Stimulated activated CD4-positive, alpha-beta T cell treated with anti-CD3 and anti-CD28 coated beads, Interleukin-15, amount 100 ng/mL, for 24 hours (primary cell): ENCODE data around the gene C1S.
"Not testable (repeated sequence)": the region's sequence is repeated elsewhere in the genome, so short reads cannot be mapped to it uniquely, and the experiment has no call there.

Experiments
- DNase-seq: peaks from one replicate; pipeline ENCODE4 v3.0.0-alpha.2; 2020

Gene C1S

DNA sequence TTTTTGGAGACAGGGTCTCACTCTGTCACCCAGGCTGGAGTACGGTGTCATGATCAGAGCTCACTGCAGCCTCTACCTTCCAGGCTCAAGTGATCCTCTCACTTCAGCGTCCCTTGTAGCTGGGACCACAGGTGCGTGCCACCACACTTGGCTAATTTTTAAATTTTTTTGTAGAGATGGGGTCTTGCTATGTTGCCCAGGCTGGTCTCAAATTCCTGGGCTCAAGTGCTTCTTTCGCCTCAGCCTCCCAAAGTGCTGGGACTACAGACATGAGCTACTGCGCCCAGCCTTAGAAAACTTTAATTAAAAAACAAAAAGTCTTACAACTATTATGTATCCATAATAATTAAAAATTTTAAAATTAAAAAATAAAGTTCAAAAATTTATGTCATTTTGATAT lies 46.7 kb downstream of the C1S start:
- not testable (repeated sequence) for DNase-seq

DNA sequence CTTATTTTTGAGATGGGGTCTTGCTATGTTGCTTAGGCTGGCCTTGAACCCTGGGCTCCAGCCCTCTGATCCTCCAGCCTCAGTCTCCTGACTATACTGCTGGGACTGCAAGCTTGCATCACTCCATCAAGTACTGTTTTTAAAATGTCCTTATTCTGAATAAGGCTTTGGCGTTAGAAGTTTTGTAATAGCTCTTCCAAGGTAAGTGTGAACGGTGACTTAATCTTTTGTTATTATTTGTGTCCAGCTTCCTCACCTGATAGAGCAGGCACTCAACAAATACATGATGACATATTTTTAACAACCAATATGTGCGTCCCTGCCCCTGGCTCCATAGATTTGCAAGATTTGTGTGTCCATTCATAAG lies 47.1 kb downstream of the C1S start:
- DNase-seq = no peak

GRCh38 chr12:7108003-7108795 lies 47.7 kb downstream of the C1S start:
- peak; percentile 87 for DNase-seq

GRCh38 chr12:7108796-7109571 lies 48.5 kb downstream of the C1S start, which contains the start of gene C1RL:
Gene C1RL, minus strand, starts transcription at chr12:7109214. Its CDS starts 34 bp downstream, at chr12:7109180.
- peak; percentile 89 for DNase-seq

- DNase-seq = no peak
Observed at GRCh38 chr12:7109572-7109920, 49.0 kb downstream of the C1S start.

- DNase-seq = no peak
Observed at GRCh38 chr12:7110661-7111060, 50.1 kb downstream of the C1S start.

- no peak for DNase-seq
Observed at GRCh38 chr12:7112041-7112440, 51.5 kb downstream of the C1S start.

DNA sequence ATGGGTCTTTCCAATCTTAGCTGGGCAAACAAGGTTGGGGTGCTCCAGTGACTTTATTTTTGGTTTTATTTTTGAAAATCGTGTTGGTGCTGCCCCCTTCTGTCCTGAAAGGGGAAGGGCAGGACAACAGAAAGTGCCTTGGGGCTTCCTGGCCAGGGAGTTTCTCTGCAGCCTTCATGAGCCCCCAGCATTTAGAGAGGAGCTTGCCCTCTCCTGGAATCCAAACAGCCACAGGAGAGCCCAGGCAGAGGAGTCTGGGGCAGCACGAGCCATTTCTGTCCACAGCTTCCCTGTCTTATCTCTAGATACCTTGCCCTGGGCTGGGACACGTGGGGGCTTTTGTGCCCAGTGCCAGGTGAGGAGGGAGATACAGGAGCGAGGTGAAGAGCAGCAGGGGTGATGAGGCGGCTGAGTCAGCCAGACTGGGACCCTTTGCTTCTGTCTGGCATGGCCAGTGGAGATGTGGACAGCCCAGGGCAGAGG lies 52.9 kb downstream of the C1S start:
- DNase-seq = peak; percentile 39

DNA sequence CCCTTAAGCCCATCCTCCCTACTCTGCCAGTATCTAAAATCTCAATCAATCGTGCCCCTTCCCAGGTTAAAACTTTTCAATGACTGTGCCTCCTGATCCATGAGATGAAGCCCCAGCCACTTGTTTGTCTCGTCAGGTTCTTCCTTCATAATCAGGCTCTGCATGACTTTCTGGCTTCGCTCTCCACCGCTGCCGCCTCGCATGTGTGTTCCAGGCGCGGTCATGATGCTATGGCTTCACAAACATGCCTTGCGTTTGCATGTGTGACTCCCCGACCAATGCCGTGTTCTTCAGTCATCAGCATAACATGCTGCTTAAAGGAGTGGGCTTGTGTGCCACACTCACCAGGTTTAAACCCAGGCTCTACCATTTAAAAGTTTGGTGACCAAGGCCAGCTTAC lies 53.5 kb downstream of the C1S start:
- no peak for DNase-seq

GRCh38 chr12:7114851-7115250 lies 54.3 kb downstream of the C1S start:
- no peak for DNase-seq

GRCh38 chr12:7116196-7116595 lies 55.7 kb downstream of the C1S start:
- no peak for DNase-seq

GRCh38 chr12:7116916-7117315 lies 56.4 kb downstream of the C1S start:
- DNase-seq = no peak

DNA sequence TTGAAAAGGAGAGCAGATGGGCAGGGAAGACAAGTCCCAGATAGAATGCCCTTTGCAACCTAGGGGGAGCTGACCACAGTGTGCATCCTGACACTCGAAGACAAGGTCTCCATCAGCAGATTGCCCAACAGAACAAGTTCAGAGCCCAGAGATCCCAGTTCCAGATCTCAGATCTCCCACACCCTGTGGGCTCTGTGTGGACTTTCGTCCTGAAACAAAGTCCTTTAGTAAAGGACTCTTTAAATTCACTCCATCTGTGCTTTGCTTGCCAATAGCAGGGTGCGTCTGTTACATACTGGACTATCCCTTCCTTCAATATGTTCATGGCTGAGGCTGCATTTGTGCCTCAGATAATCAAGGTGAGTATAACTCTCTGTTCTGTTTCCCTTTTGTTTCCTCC lies 57.2 kb downstream of the C1S start:
- DNase-seq = no peak

GRCh38 chr12:7118881-7119280 lies 58.4 kb downstream of the C1S start:
- no peak for DNase-seq

- DNase-seq = no peak
Observed at GRCh38 chr12:7120166-7120565, 59.6 kb downstream of the C1S start.
